ENCODE data around the gene AKT2.

DNA sequence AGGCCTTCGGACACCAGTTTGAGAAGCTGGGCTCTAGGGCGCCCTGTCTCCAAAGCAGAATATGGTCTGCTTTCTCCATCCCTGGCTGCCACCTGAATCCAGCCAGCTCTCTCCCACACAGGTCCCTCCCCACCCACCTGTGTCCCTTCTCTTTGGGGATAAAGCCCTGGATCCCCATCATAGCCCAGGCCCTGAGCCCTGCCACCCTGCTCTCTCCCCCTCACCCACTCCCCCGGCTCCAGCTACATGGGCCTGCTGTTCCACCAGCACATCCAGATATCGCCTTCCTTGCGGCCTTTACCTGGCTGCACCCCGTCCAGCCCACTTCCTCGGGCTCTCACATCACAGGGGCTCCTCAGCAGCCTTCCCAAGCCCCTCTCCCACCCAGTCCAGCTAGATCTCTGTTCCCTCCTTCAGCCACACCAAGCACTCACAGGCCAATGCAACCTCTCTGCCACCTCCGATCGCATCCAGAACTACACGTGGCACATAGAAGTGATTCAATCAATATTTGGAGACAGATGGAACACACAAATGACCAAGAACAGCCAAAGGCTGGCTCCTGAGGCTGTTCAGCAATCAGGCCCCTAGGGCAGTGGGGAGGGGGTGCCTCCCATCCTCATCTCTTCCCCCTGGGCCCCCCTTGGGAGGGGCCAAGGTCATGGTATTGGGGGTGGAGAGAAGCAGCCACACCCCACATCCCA, 7.6 kb downstream of the AKT2 start:
- TF ChIP-seq, protein P1, sequence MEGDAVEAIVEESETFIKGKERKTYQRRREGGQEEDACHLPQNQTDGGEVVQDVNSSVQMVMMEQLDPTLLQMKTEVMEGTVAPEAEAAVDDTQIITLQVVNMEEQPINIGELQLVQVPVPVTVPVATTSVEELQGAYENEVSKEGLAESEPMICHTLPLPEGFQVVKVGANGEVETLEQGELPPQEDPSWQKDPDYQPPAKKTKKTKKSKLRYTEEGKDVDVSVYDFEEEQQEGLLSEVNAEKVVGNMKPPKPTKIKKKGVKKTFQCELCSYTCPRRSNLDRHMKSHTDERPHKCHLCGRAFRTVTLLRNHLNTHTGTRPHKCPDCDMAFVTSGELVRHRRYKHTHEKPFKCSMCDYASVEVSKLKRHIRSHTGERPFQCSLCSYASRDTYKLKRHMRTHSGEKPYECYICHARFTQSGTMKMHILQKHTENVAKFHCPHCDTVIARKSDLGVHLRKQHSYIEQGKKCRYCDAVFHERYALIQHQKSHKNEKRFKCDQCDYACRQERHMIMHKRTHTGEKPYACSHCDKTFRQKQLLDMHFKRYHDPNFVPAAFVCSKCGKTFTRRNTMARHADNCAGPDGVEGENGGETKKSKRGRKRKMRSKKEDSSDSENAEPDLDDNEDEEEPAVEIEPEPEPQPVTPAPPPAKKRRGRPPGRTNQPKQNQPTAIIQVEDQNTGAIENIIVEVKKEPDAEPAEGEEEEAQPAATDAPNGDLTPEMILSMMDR (IDR thresholded peaks at IDR 0.05) = no peak
- TF ChIP-seq POLR2A (IDR thresholded peaks at IDR 0.05) = no peak
